Neutrophil (primary cell): Measurements from ENCODE around the gene COL2A1.

ENCODE experiments used
- H3K27ac ChIP-seq: fragments of 200-600 bp; sonication (generic); 2 replicates; pipeline ENCODE4 v1.5.1; 2016; ENCODE audit warnings: mild to moderate bottlenecking, moderate library complexity
- H3K27me3 ChIP-seq: fragments of 200-600 bp; sonication (generic); 2 replicates; pipeline ENCODE4 v1.6.0; 2016; ENCODE audit warnings: mild to moderate bottlenecking
- H3K36me3 ChIP-seq: fragments of 200-600 bp; sonication (generic); 2 replicates; pipeline ENCODE4 v1.5.1; 2017
- H3K4me1 ChIP-seq, 2 experiments: fragments of 200-600 bp in 1 of 2; sonication (generic) in 1 of 2; 1 replicate in 1 of 2; 2 replicates in 1 of 2; pipeline versions ENCODE4 v1.5.1 to v1.6.1; 2013 to 2016; ENCODE audit warnings: low read depth in 1 of 2, low read length in 1 of 2, mild to moderate bottlenecking in 1 of 2, moderate library complexity in 1 of 2; ENCODE audit not compliant: control insufficient read depth in 1 of 2, insufficient read depth in 1 of 2
- H3K4me3 ChIP-seq, 2 experiments: fragments of 200-600 bp in 1 of 2; sonication (generic) in 1 of 2; 1 replicate in 1 of 2; 2 replicates in 1 of 2; pipeline ENCODE4 v1.5.1; 2013 to 2016; ENCODE audit warnings: low read depth in 1 of 2, low read length in 1 of 2, mild to moderate bottlenecking in 1 of 2, moderate library complexity in 1 of 2
- H3K9me3 ChIP-seq: fragments of 200-600 bp; sonication (generic); 2 replicates; pipeline ENCODE4 v1.5.1; 2016
- TF ChIP-seq, protein P1 (sequence below): fragments of 200-600 bp; sonication (generic); IDR thresholded peaks from 2 replicates; pipeline ENCODE4 v1.5.1; 2016; ENCODE audit warnings: antibody characterized with exemption

The COL2A1 gene

DNA sequence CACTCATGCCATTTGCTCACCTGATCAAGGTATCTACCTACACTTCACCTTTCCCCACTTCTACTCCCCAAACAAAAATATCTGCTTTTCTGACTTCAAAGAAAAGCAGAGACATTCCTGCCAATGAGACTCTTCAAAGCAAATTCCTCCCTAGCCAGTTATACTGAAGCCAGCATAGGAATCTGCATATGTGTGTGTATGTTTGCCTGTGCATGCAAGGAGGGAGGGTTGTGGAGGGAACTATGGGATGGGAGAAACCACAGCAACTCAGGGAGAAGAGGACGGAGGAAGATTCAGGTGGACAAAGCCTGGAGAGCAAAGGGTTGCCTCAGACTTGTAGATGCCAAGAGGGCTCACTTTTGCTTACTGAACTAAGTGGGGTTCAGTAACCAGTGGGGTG lies 73.1 kb downstream of the COL2A1 start:
- Histone ChIP-seq H3K9me3 (no peaks in the 10 kb centered on the region), H3K4me1 (no peaks in the 10 kb centered on the region), H3K4me3 (no peak overlapping the region), H3K36me3 (no peaks in the 10 kb centered on the region), H3K27me3 (peaks cover 23% of the 10 kb centered on the region), H3K27ac (no peak overlapping the region)
- TF ChIP-seq, protein P1, sequence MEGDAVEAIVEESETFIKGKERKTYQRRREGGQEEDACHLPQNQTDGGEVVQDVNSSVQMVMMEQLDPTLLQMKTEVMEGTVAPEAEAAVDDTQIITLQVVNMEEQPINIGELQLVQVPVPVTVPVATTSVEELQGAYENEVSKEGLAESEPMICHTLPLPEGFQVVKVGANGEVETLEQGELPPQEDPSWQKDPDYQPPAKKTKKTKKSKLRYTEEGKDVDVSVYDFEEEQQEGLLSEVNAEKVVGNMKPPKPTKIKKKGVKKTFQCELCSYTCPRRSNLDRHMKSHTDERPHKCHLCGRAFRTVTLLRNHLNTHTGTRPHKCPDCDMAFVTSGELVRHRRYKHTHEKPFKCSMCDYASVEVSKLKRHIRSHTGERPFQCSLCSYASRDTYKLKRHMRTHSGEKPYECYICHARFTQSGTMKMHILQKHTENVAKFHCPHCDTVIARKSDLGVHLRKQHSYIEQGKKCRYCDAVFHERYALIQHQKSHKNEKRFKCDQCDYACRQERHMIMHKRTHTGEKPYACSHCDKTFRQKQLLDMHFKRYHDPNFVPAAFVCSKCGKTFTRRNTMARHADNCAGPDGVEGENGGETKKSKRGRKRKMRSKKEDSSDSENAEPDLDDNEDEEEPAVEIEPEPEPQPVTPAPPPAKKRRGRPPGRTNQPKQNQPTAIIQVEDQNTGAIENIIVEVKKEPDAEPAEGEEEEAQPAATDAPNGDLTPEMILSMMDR = no peak

DNA sequence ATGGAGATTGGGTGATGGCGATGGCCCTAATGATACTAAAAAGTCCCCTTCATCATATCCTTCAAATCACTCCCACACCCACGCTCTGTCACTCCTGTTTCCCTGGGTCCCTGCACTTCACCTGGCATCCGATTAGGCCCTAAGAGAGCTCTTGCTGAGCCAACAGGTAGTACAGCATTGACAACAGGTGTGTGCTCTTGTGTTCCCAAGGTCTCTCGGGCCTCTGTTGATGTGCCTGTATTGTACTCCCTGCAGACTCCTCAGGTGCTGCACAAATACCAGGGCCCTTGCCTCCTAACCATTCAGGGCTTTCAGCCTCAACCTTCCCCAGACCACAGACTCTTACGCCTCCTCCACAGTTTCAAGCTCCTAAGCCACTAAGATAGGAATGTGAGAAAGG lies 73.6 kb downstream of the COL2A1 start:
- no peaks in the 10 kb centered on the region for H3K9me3 ChIP-seq
- H3K36me3 ChIP-seq = no peaks in the 10 kb centered on the region
- no peak overlapping the region for H3K4me3 ChIP-seq
- TF ChIP-seq, protein P1 = no peak
- H3K4me1 ChIP-seq = no peaks in the 10 kb centered on the region
- H3K27me3 ChIP-seq = peaks cover 25% of the 10 kb centered on the region
- H3K27ac ChIP-seq = no peak overlapping the region

DNA sequence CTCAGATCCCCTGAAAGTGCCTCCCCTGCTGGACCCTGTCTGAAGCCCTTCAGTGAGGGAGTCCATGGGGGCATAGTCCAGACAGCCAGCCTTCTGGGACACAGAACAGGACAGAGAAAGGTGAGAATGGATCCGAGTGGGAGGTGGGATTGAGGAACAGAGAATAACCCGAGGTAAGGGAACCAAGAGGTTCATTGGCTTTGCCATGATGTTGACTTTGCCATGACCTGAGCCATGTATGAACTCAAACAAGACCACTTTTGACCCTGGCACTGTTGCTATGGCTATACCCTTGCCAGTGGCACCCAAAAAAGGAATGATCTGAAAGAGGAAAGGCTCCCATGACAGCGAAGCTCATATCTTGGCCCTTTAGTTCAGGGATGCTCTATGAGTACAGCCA lies 76.9 kb downstream of the COL2A1 start:
- Histone ChIP-seq H3K36me3 (no peaks in the 10 kb centered on the region), H3K4me3 (no peak overlapping the region), H3K27ac (no peak overlapping the region), H3K4me1 (no peaks in the 10 kb centered on the region), H3K27me3 (peaks cover 43% of the 10 kb centered on the region), H3K9me3 (no peaks in the 10 kb centered on the region)
- TF ChIP-seq, protein P1 = no peak
